ENCODE data around the gene TTC9B.

Gene TTC9B

DNA sequence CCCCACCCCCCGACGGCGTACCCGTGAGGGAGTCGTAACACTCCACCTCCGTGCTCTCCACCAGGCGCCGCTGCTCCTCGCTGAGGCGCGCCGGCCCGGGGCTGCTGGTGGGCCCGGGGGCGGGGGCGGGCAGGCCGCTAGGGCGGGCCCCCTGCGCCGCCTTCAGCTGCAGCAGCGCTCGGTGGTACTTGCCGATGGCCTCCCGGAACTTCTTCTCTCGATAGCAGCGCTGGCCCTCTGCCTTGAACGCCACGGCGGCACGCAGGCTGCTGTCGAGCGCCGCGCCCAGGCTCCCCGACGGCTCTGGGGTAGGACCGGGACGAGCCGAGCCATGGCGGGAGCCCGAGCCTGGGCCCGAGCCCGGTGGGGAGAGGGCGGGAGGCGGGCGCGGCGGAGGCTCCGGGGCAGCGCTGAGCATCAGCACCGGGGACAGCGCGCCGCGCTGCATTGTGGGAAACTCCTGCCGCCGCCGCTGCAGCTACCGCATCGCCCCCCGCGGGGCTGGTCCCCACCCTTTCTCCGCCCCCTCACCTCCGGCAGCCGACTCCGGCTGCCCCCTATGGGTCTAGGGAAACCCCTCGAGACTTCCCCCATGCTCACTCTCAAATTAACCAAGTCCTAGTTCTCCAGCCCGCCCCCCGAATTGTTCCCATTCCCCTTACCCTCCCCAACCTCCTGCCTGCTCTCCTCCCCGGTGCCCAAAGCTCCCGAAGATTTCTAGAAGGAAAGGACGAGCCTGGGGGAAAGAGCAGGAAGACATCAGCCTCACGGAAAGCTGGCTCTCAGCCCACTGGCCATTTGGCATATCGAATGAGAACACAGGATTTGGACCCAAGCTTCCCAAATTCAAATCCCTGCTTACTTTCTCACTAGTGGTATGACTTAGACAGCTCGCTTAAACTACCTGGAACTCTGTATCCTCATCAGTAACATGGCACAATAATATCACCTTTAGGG lies at the start of gene TTC9B:
TSS of gene TTC9B (minus strand) at position 451 of the 957 bp plus-strand sequence. CDS start at position 448, 3 bp downstream.
- no peak within 1 kb of the TSS for H3K4me3 Mint-ChIP-seq

DNA sequence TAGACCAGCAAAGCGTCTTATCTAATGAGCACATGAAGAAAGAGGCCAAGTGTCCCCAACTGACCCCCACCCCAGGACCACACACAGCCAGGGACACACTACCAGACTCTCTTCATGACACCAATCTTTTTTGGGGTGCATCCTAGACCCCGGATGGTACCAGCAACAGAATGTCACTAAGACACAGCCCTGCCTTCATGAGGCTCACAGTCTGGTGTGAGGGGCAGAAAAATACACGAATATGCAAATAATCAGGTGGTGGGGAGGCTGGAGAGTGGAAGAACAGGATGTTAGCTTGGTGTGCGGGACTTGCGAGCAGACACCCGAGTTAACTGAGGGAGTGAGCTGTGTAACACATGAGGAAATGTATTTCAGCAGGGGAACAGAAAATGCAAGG lies 49.4 kb upstream of the TTC9B start:
- Mint-ChIP-seq H3K27ac (peak overlapping the region; percentile 40), H3K4me1 (peaks cover 55% of the 10 kb centered on the region), H3K27me3 (no peaks in the 10 kb centered on the region), H3K36me3 (peaks cover 52% of the 10 kb centered on the region), H3K4me3 (no peak overlapping the region), H3K9me3 (no peaks in the 10 kb centered on the region)
- ATAC-seq: no peak

More for the DNA sequence above, at the start of gene TTC9B:
- Mint-ChIP-seq H3K36me3 (peaks cover 6% of the 10 kb centered on the region), H3K9me3 (peaks cover 3% of the 10 kb centered on the region), H3K27me3 (peaks cover 39% of the 10 kb centered on the region), H3K4me1 (peaks cover 12% of the 10 kb centered on the region), H3K27ac (no peak within 1 kb of the TSS)
- ATAC-seq: no peak

DNA sequence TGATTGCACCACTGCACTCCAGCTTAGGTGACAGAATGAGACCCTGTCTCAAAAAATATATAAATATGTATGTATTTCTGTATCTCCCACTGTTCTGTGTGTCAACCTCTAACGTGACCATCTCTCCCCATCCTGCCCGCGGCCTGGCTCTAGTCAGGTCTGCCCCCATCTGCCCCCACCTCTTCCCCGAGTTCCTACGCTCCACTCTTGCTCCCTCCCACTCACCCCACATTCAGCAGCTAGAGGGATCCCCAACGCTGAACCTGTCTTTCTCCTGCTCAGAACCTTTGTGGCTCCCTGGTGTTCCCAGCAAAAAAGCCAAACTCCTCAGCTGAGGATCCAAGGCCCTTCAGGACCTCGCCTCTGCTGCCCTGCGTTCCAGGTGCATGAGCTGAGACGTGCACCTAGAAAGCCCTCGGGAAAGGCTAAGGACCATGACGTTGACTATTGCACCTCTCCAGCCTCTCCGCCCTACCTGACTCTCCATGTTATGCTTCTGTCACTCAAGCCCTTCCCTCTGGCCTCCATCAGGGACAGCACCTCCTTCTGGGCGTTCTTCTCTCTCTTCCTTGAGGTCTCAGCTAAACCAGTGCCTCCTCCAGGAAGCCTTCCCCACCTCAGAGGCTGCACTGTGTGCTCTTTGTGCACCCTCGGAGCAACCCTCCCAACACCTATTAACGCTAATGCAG lies 48.9 kb upstream of the TTC9B start:
- H3K27me3 Mint-ChIP-seq: no peaks in the 10 kb centered on the region
- no peaks in the 10 kb centered on the region for H3K9me3 Mint-ChIP-seq
- H3K36me3 Mint-ChIP-seq: peaks cover 53% of the 10 kb centered on the region
- H3K4me3 Mint-ChIP-seq: no peak overlapping the region
- no peak for ATAC-seq
- peaks cover 50% of the 10 kb centered on the region for H3K4me1 Mint-ChIP-seq
- peak overlapping the region; percentile 40 for H3K27ac Mint-ChIP-seq

DNA sequence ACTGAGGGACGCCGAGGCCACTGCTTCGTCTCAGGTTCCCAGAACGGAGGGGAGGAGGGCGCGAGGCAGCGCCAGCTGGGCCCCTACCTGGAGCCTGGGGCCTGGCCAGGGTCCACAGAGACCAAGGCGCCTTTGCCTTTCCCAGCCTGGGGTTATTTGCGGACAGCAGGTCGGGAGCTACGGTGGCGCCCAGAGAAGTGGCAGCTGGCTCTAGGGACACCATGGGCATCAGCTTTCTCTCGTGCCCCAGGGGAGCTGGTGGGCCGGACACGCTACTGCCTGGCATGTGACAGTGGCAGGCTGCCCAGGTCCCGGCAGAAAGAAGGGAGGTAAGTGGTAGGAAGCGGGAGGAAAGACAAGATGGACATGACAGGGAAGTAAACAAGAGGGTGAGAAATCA lies 47.9 kb upstream of the TTC9B start:
- H3K27ac Mint-ChIP-seq: no peak overlapping the region
- H3K9me3 Mint-ChIP-seq: no peaks in the 10 kb centered on the region
- H3K27me3 Mint-ChIP-seq: no peaks in the 10 kb centered on the region
- peaks cover 60% of the 10 kb centered on the region for H3K36me3 Mint-ChIP-seq
- H3K4me3 Mint-ChIP-seq: no peak overlapping the region
- peaks cover 47% of the 10 kb centered on the region for H3K4me1 Mint-ChIP-seq
- no peak for ATAC-seq

DNA sequence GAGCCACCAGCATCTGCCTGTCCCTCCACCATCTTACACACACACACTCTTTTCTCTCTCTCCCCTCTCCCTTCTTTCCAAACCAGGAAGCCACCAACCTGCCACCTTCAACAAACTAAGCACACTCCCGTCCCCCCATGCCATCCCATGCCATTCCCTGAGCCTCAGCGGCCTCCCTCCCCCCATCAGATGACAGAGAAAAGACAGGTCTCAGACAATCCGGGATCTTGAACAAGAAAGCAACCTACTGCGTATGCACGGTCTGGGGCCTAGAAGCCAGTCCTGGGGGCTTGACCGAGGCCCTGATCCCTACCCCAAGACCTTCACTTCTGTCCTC lies 47.5 kb upstream of the TTC9B start:
- ATAC-seq: no peak
- Mint-ChIP-seq H3K4me1 (peaks cover 47% of the 10 kb centered on the region), H3K9me3 (no peaks in the 10 kb centered on the region), H3K27ac (no peak overlapping the region), H3K36me3 (peaks cover 60% of the 10 kb centered on the region), H3K4me3 (no peak overlapping the region), H3K27me3 (no peaks in the 10 kb centered on the region)

DNA sequence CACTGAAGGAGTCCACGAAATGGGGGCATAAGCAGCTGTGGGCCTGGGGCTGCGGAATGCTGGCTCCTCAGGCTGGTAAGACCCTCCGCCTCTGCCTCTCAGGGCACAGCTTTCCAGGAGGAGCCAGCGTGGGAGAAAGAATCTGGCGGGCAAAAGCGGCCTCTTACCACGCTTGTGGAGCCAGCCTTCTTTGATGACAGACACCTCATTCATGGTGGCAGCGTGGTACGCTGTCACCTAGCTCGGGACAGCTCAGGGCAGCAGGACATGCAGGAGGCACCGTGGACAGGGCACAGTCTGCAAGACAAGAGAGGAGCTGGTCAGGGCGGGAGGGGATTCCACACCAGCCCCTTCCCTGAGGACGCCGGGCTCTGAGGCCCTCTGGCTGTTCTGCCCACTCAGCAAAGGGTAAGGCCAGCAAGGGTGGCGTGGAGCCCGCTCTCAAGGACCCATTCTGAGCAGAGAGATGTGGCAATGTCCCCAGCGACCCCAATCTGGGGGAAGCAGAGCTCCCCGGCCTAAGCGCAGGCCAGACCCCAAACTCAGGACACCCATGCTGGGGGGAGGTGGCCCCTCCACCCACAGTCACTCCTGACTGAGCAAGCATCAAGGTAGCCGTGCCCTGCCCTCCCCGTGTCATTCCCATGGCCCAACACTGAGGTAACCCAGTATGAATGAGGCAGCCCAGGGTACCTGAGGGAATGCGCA lies 47.0 kb upstream of the TTC9B start:
- Mint-ChIP-seq H3K4me3 (no peak overlapping the region), H3K27me3 (no peaks in the 10 kb centered on the region), H3K27ac (no peak overlapping the region), H3K36me3 (peaks cover 60% of the 10 kb centered on the region), H3K4me1 (peaks cover 42% of the 10 kb centered on the region), H3K9me3 (no peaks in the 10 kb centered on the region)
- ATAC-seq: no peak

DNA sequence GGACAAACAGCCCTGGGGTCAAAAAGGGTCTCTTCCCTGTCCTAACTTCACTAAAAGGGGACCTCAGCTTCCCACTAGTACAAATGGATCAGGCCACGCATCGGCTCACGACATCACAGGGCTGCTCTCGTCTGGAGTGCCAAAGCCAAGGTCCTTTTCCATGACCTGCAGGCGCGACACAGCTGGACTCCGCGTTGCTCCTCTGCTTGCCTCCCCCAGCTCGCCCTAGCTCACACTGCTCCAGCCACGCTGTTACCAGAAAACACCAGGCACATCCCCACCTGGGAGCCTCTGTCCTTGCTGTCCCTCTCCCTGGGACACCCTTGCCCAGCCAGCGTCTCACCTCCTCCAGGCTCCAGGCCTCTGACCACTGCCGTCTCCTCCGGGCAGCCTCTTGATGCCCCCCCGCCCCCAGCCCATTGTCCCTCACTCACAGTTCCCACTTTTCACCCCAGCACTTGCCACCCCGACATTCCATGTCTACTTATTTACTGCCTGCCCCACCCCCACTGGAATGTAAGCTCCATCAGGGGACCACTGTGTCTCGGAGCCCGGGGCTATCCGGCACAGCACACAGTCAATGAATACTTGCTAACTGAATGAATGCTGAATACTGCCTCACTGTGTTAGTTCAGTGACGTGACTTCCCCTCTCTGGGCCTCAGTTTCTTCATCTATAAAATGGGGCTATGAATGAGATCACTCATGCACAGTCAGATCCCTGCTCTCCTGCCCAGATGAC lies 46.3 kb upstream of the TTC9B start:
- H3K36me3 Mint-ChIP-seq: peaks cover 62% of the 10 kb centered on the region
- H3K4me1 Mint-ChIP-seq: peaks cover 39% of the 10 kb centered on the region
- H3K9me3 Mint-ChIP-seq: no peaks in the 10 kb centered on the region
- H3K27ac Mint-ChIP-seq: no peak overlapping the region
- no peaks in the 10 kb centered on the region for H3K27me3 Mint-ChIP-seq
- no peak for ATAC-seq
- H3K4me3 Mint-ChIP-seq: no peak overlapping the region

DNA sequence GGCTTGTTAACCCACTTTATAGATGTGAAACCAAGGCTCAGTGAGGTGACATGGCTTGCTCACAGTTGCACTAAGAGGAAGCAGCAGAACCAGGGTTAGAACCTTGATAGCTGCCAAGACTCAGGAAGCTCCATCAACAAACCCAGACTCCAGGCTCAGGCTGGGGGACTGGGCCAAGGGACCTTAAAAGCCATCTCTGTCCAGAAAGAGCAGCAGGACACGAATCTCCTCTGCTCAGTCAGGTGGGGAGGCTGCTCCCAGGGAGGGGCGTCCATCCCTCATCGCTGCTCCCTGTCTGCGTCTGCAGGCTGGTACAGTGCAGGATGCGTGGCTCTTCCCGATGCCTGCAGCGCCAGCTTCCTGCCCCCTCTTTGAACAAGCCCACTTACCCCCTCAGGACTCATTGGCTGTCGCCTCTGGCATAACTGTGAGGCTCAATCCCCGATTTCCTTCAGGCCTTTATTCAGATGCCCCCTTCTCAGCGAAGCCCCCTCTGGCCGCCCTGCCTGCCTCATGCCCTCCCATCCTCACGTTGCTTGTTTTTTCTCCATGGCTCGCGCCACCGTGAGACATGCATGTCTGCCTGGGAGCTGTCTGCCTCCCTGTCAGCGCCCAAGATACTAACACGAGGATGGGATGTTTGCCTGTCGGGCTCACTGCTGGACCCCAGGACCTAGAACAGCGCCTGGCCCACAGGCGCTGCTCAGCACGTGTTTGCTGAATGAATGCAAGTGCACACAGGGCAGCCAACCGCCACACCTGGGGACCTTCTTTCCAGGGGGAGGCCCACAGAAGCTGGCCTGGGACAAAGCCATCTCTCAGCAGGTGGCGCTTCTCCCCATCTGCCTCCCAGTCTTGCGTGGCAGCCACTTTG lies 45.5 kb upstream of the TTC9B start:
- no peaks in the 10 kb centered on the region for H3K9me3 Mint-ChIP-seq
- no peak overlapping the region for H3K4me3 Mint-ChIP-seq
- H3K27me3 Mint-ChIP-seq: no peaks in the 10 kb centered on the region
- no peak overlapping the region for H3K27ac Mint-ChIP-seq
- H3K4me1 Mint-ChIP-seq: peaks cover 39% of the 10 kb centered on the region
- peaks cover 60% of the 10 kb centered on the region for H3K36me3 Mint-ChIP-seq
- ATAC-seq: no peak

DNA sequence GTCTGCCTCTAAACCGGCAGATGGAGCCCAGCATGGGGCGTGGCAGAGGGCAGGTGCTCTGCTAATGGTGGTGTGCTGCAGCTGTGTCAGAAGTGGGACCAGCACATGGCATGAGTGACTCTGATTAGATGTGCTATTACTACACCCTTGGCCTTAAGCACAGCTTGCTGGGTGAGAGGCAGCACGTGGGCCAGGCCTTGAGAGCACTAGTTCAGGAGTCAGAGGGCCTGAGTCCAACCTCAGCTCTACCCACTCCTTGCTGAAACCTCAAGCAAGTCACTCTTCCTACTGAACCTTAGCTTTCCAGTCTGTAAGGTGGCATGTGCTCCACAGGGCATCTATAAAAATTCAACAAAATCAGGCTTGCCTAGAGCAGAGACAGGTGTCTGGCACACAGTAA lies 44.2 kb upstream of the TTC9B start:
- H3K27ac Mint-ChIP-seq: no peak overlapping the region
- no peak overlapping the region for H3K4me3 Mint-ChIP-seq
- ATAC-seq: no peak
- no peaks in the 10 kb centered on the region for H3K27me3 Mint-ChIP-seq
- H3K9me3 Mint-ChIP-seq: no peaks in the 10 kb centered on the region
- H3K4me1 Mint-ChIP-seq: peaks cover 39% of the 10 kb centered on the region
- peaks cover 54% of the 10 kb centered on the region for H3K36me3 Mint-ChIP-seq

DNA sequence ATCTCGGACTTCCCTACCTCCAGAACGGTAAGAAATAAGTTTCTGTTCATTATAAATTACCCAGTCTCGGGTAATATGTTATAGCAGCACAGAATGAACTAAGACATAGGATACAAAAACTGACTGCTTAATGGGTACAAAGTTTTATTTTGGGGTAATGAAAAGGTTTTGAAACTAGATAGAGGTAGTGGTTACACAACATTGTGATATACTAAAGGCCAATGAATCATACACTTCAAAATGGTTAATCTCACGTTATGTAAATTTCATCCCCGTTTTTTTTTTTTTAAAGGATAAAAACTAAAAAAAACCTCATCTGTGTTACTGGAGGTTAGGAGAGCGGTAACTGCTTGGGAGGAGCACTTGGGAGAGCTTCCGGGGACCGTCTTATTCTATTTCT lies 43.4 kb upstream of the TTC9B start:
- no peak overlapping the region for H3K4me3 Mint-ChIP-seq
- ATAC-seq: no peak
- peaks cover 49% of the 10 kb centered on the region for H3K36me3 Mint-ChIP-seq
- H3K27ac Mint-ChIP-seq: no peak overlapping the region
- no peaks in the 10 kb centered on the region for H3K9me3 Mint-ChIP-seq
- H3K27me3 Mint-ChIP-seq: no peaks in the 10 kb centered on the region
- H3K4me1 Mint-ChIP-seq: peaks cover 41% of the 10 kb centered on the region

DNA sequence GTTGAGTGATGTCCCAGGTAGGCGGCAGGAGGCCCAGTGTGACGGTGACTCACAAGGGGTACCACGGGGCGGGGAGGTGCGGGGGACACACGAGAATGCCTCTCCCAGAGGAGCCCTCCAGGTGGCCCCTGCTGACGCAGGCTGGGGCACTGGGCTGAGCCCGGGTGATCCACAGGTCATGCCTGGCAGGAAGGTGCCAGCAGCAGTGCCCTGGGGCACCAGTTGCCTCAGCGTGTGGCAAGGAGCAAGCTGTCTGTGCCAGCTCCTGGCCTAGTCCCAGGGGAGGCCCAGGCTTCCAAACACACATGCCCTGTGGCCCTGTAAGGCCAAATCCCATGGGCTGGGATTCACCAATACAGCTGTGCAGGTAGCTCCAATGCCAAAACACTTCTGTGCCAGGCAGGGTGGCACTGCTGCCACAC lies 38.9 kb upstream of the TTC9B start:
- H3K27me3 Mint-ChIP-seq: no peaks in the 10 kb centered on the region
- peak; percentile 79 for ATAC-seq
- peak overlapping the region; percentile 48 for H3K27ac Mint-ChIP-seq
- peaks cover 48% of the 10 kb centered on the region for H3K4me1 Mint-ChIP-seq
- no peaks in the 10 kb centered on the region for H3K9me3 Mint-ChIP-seq
- H3K36me3 Mint-ChIP-seq: peaks cover 53% of the 10 kb centered on the region
- no peak overlapping the region for H3K4me3 Mint-ChIP-seq

DNA sequence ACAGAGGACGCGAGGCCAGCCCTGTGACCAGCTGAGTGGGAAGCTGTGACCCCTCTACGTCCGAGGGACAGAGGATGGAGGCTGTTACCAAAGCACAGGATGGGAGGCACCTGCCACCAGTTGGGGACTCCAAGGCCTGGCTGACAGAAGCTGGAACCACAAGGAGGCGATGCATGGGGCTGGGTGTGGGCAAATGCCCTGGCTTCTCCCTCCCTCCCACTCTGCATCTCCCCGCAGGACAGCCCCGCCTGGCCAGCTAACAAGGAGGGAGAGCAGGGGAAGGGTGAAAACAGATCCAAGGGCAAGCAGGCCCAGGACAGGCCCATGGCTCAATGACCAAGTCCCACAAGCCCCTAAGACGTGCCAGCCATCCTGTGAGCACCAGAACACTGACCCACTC lies 38.3 kb upstream of the TTC9B start:
- no peak for ATAC-seq
- Mint-ChIP-seq H3K4me3 (no peak overlapping the region), H3K27me3 (no peaks in the 10 kb centered on the region), H3K36me3 (peaks cover 53% of the 10 kb centered on the region), H3K4me1 (peaks cover 48% of the 10 kb centered on the region), H3K27ac (peak overlapping the region; percentile 48), H3K9me3 (no peaks in the 10 kb centered on the region)

DNA sequence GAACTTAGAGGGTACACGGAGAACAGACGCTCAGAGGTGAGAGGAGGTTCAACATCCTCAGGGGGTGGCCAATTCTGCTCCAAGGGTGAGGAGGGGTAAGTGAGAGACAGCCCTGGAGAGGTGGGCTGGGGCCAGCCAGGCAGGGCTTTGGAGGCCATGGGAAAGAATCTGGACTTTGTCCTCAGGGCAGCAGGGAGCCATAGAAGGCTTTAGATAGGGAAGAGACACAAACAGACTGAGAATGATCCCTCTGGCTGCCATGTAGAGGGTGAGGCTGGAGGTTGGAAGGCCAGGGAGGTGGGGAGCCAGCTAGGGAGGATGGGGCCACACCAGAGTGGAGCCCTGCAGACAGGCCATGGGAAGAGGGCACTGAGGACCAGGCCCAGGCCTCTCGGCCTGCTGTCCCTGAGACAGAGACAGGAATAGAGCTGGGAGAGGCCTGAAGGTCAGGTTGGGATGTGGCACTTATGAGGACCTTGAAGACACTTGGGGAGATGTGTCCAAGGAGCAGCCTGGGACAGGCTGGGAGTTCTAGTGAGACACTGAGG lies 37.5 kb upstream of the TTC9B start:
- H3K4me1 Mint-ChIP-seq: peaks cover 48% of the 10 kb centered on the region
- no peak for ATAC-seq
- H3K36me3 Mint-ChIP-seq: peaks cover 53% of the 10 kb centered on the region
- no peak overlapping the region for H3K4me3 Mint-ChIP-seq
- no peaks in the 10 kb centered on the region for H3K9me3 Mint-ChIP-seq
- H3K27ac Mint-ChIP-seq: peak overlapping the region; percentile 22
- no peaks in the 10 kb centered on the region for H3K27me3 Mint-ChIP-seq
